CD4-positive, alpha-beta T cell treated with Interleukin-1 beta for 1 hour (primary cell): ENCODE results near the gene CDKN2B-AS1.

Source experiments
- DNase-seq, 2 donors: peaks; one replicate each; pipeline ENCODE4 v3.0.0-alpha.2; 2020 to 2022

The CDKN2B-AS1 gene

GRCh38 chr9:22098643-22099332, 104.2 kb downstream of the CDKN2B-AS1 start:
- DNase-seq = no peak

GRCh38 chr9:22100626-22101025, 106.0 kb downstream of the CDKN2B-AS1 start:
- DNase-seq = no peak

DNA sequence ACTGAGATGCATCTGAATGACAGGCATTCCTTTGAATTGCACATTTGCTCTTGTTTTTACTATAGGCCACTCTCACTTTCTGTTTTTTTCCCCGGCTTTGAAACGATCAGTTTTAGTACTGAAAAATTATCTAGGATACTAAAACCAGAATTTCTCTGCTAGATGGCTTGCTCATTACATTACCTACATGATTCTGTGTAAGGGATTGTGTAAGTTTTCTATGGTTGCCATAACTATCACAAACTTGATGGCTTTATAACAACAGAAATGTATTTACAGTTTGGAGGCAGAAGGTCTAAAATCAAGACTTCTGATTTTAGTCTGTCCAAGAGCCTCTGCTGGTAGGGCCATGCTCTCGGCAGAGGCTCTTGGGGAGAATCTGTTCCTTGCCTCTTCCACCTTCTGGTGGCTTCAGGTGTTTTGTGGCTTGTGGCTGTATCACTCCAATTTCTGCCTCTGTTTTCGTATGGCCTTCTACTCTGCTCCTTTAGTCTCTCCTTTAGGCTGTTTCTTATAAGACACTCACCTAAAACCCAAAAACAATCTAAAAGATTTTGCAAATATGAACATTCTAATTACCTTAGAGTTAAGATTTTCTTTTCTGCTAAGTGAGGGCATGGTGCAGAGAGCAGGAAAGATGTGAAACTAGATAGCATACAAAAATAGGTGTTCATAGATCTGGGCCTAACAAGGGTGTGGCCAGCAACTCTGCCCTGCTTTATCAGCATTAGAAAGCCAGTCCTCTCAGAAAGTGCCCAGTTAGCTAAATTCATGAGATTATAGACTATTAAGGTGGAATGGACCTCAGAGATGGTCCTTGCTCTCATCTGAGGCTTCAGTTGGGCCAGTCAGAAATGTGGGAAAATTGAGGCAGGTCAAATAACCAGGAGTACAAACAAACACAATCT, 107.8 kb downstream of the CDKN2B-AS1 start:
- DNase-seq = no peak

- no peak for DNase-seq
Observed at GRCh38 chr9:22103685-22104575, 109.3 kb downstream of the CDKN2B-AS1 start.

DNA sequence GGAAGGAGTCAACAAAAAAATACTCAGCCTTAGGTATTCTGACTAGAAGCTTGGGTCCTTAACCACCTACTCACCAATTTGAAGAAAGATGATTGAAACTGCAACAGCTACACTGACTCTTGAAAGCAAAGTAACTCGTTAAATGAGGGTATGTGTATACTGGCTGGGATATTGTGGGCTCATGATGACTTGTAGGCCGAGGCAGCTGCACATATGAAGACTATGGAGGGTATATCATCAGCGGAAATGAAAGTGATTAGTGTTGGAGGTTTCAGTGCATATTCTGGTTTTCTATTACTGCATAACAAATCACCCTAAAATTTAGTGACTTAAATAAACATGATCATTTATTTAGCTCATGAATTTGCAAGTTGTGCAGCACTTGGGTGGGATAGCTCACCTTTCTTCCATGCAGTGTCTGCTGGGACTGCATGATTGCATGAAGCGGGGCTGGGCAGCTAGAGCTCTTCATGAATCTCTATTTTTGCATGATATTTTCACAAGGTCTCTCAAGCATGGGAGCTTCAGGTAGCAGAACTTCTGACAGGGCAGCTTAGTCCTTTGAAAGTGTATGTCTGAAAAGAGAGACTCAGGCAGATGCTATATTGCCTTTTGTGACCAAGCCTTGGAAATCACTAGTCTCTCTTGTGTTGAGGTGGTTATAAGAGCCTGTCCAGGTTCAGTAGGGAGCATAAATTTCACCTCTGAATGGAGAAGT, 110.6 kb downstream of the CDKN2B-AS1 start:
- no peak for DNase-seq

DNA sequence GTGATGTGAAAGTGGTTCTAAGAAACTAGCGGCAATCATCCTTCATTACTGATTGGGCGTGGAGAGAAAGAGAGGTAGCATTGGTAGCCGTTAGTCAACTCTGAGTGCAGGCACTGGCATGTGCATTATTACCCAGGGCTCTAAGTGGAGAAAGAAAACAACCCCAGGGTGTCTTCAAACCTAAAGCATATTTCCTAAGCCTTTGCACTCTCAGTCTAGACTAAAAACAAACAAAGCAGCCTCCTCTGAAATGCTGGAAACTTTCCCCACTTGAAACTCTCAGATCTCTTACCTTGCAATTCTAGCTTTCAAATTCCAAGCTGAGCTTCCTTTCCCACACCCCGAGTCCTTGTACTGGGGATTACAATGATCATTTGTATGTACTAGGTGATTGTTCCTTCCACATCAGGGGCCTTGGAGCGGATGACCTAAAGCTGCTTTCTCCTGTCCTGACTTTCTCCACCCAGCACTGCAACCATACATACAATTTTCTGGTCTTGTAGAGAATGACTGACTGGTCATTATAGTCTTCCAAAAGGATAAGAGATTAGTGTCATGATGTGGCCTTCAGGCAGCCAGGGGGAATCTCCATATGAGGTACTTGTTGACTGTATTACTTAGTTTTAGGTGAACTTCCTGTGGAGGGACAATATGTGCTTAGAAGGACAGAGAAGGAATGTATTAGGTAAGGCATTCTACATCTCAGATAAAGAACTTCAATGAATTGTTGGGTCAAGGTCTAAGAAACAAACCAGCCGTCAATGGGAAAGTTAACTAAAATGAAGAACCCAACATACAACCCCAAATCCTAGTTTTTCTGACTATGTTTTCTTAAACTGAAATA, 112.8 kb downstream of the CDKN2B-AS1 start:
- no peak for DNase-seq

GRCh38 chr9:22108581-22109370, 114.2 kb downstream of the CDKN2B-AS1 start:
- no peak for DNase-seq

- DNase-seq = no peak
Observed at GRCh38 chr9:22111176-22111953, 116.8 kb downstream of the CDKN2B-AS1 start.

GRCh38 chr9:22111954-22112247, 117.3 kb downstream of the CDKN2B-AS1 start:
- no peak for DNase-seq

DNA sequence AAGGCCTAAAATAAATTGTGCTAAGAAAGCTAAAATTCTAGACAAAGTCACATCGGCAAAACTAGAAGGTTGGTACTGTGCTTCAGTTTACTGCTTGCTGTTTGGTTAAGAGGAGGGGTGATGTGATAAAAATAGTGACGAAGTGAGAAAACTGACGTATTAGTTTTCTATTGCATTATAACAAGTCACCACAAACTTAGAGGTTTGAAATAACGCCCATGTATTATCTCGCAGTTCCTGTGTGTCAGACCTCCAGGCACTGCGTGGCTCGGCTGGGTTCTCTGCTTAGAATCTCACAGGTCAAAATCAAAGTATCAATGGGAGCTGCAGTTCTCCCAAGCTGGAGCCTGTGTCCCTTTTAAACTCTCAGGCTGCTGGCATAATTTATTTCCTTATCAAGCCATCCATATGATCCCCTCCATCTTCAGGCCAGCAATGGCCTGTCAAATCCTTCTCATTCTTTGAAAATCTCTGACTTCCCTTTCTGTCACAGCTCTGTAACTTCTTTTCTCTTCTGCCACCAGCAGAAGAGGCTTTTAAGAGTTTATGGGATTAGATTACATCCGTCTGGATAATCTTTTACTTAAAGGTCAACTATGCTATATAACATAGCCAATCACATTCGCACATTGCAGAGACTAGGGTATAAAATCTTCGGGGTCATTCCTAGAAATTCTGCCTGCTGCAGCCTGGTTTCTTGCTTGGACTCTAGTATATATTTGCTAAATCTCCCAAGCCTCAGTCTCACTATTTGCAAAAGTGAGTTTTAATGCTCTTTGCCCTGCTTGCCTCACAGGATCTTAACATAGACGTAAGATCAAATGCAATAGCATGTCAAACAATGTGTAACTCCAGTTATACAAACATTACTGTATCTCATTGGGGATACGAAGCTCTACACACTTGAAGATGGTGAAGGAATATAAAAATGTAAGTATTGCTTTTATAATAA, 118.6 kb downstream of the CDKN2B-AS1 start:
- DNase-seq = no peak

DNA sequence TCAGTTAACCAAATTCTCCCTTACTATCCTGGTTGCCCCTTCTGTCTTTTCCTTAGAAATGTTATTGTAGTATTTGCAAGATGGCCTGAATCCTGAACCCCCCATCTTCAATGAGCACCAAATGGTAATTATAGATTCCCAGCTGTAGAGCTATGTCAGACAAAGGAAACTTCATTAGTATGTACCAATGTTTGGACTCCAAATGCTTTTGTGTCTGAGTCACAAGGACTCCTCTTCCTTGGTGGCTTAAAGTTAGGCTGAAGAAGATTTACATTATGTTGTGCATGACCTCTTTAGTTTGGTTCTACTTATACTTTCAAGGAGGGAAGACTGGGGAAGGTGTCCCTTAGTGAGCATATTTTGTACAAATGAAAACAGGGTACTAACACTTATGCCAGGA, 120.4 kb downstream of the CDKN2B-AS1 start:
- DNase-seq = no peak

- no peak for DNase-seq
Observed at GRCh38 chr9:22116758-22117157, 122.2 kb downstream of the CDKN2B-AS1 start.

- DNase-seq = no peak
Observed at GRCh38 chr9:22117511-22118384, 123.2 kb downstream of the CDKN2B-AS1 start.

DNA sequence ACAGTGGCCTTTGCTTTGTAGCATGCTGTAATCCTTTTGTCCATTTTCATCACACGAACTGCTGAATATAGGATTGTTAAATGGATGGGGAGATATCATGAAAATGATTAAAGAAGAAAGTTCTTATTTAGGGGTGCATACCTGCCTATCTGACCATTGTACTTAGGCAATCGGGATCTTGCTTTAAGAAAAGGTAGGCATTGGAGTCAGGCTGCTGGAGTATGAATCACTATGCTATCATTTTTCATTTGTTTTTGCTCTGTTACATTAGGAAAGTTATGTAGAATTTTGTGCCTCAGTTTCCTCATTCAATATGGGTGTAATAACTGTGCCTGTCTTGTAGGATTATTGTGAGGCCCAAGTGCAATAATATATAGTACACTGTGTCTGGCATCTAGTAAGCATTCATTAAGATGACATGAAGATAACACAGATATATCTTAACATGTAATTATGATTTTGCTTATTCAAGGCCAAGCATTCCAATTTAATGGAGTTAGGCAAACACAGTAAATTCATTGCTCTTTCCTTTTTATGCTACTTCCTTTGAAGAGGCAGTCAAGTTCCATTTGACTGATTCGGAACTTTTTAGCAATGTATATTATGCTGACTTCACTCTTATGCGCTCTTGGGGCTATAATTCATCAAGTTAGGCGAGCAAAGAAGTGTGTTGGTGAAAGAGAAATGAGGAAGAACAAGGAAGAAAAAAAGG, 124.4 kb downstream of the CDKN2B-AS1 start:
- DNase-seq = no peak

GRCh38 chr9:22119522-22120158, 125.0 kb downstream of the CDKN2B-AS1 start:
- DNase-seq = peak in 1 of 2 donors; percentile 35

GRCh38 chr9:22120159-22120549, 125.6 kb downstream of the CDKN2B-AS1 start:
- DNase-seq = no peak

DNA sequence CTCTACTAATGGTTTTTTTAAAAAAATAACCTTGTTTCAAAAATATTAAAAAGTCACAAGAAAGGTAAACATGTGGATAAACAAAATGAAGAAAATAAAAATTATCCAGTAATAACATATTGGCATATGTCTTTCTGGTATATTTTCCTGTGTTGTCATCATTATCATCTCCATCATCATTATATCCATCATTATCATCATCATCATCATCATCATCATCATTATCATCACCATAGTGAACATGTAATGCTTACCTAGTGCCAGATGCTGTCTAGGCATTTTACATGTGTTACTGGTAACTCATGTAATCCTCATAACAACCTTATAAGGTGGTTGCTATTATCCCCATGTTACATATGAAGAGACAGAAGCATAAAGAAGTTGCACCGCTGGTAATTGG, 126.0 kb downstream of the CDKN2B-AS1 start:
- DNase-seq = no peak
